ENCODE measurements around the gene ARHGAP15.

The ARHGAP15 gene

GRCh38 chr2:143698888-143699570 is 569.8 kb downstream of the ARHGAP15 start:
- Mint-ChIP-seq H3K9me3 (no peaks in the 10 kb centered on the region), H3K36me3 (ENCODE audit: low read depth) (no peaks in the 10 kb centered on the region), H3K4me1 (peaks cover 6% of the 10 kb centered on the region), H3K27me3 (ENCODE audit: low read depth, poor library complexity) (no peaks in the 10 kb centered on the region), H3K4me3 (no peak overlapping the region), H3K27ac (no peak overlapping the region)
- TF ChIP-seq, protein P1, sequence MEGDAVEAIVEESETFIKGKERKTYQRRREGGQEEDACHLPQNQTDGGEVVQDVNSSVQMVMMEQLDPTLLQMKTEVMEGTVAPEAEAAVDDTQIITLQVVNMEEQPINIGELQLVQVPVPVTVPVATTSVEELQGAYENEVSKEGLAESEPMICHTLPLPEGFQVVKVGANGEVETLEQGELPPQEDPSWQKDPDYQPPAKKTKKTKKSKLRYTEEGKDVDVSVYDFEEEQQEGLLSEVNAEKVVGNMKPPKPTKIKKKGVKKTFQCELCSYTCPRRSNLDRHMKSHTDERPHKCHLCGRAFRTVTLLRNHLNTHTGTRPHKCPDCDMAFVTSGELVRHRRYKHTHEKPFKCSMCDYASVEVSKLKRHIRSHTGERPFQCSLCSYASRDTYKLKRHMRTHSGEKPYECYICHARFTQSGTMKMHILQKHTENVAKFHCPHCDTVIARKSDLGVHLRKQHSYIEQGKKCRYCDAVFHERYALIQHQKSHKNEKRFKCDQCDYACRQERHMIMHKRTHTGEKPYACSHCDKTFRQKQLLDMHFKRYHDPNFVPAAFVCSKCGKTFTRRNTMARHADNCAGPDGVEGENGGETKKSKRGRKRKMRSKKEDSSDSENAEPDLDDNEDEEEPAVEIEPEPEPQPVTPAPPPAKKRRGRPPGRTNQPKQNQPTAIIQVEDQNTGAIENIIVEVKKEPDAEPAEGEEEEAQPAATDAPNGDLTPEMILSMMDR (IDR thresholded peaks at IDR 0.05) = no peak
- DNase-seq = no peak

DNA sequence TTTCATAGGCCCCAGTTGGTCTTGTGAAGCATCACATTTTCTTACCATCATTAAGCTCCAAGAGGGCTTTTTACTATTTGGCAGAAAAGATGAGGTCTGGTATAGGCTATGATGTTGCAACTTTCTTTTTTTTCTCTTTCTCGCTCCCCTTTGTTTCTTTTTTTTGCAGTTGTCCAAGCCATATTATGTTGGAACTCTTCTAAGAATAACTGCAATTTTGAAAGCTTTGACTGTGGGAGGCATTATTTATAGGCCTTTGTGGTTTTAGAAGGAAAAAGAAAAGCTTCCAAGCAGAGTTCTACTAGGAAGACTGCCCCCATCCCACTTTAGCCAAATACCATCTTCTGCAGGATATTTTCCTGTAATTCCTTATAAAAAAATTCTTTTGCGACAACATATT is 571.6 kb downstream of the ARHGAP15 start:
- TF ChIP-seq, protein P1 (IDR thresholded peaks at IDR 0.05) = no peak
- no peak overlapping the region for H3K4me3 Mint-ChIP-seq
- H3K27me3 Mint-ChIP-seq (ENCODE audit: low read depth, poor library complexity) = no peaks in the 10 kb centered on the region
- no peak for DNase-seq
- no peaks in the 10 kb centered on the region for H3K9me3 Mint-ChIP-seq
- peaks cover 17% of the 10 kb centered on the region for H3K4me1 Mint-ChIP-seq
- no peaks in the 10 kb centered on the region for H3K36me3 Mint-ChIP-seq (ENCODE audit: low read depth)
- no peak overlapping the region for H3K27ac Mint-ChIP-seq

DNA sequence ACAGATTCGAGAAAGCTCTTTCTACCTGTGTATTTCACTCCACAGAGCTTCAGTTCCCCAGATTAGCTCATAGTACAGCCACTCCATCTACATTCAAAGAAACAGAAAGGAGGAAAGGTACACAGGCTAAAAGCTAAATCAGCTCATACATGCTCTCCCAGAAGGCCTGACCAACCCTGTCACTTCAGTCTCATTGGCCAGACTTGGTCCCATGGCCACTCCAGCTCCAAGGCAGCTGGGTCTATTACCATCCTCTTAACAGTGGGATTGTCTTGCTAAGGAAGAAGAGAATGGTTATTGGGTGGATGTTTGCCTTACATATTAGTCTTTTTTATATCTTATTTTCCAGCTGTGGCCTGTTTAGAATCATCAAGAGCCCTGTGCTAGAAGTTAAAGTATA is 572.6 kb downstream of the ARHGAP15 start:
- Mint-ChIP-seq H3K9me3 (no peaks in the 10 kb centered on the region), H3K4me1 (peaks cover 17% of the 10 kb centered on the region), H3K27ac (no peak overlapping the region), H3K36me3 (ENCODE audit: low read depth) (no peaks in the 10 kb centered on the region), H3K27me3 (ENCODE audit: low read depth, poor library complexity) (no peaks in the 10 kb centered on the region), H3K4me3 (no peak overlapping the region)
- TF ChIP-seq, protein P1 (IDR thresholded peaks at IDR 0.05) = no peak
- no peak for DNase-seq

- no peaks in the 10 kb centered on the region for H3K27me3 Mint-ChIP-seq (ENCODE audit: low read depth, poor library complexity)
- H3K27ac Mint-ChIP-seq = no peak overlapping the region
- no peak for DNase-seq
- H3K4me1 Mint-ChIP-seq = peaks cover 17% of the 10 kb centered on the region
- TF ChIP-seq, protein P1 (IDR thresholded peaks at IDR 0.05) = no peak
- H3K4me3 Mint-ChIP-seq = no peak overlapping the region
- no peaks in the 10 kb centered on the region for H3K9me3 Mint-ChIP-seq
- no peaks in the 10 kb centered on the region for H3K36me3 Mint-ChIP-seq (ENCODE audit: low read depth)
Measured at GRCh38 chr2:143702931-143703330, 573.7 kb downstream of the ARHGAP15 start.

DNA sequence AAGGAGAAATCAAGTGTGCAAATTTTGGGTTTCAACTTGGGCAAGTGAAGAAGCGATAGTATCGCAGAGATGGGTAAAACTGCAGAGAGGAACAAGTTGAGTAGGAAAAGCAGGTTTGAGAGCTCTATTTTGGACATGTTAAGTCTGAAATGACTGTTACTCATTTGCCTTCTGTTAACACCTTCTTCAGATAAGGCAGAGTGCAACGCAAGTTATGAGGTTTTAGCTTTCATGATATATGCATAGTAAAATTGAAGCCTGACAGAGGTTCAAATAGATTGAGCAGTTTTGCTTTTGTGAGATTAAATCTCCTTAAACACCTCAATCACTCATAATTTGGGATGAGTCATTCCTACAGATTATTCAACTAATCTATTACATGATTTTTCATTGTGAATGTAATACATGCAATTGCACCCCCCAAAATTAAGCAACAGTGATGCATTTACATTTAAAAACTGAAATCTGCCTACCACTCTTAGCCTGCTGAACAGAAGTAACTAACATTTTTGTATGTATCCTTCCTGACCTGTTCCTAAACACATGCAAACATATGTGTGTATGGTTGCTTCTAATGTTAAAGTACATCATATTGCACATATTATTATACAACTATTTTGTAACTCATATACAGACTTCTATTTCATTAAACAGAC is 575.4 kb downstream of the ARHGAP15 start:
- H3K9me3 Mint-ChIP-seq = no peaks in the 10 kb centered on the region
- H3K27ac Mint-ChIP-seq = no peak overlapping the region
- peaks cover 17% of the 10 kb centered on the region for H3K4me1 Mint-ChIP-seq
- no peaks in the 10 kb centered on the region for H3K36me3 Mint-ChIP-seq (ENCODE audit: low read depth)
- DNase-seq = no peak
- TF ChIP-seq, protein P1 (IDR thresholded peaks at IDR 0.05) = no peak
- H3K4me3 Mint-ChIP-seq = no peak overlapping the region
- no peaks in the 10 kb centered on the region for H3K27me3 Mint-ChIP-seq (ENCODE audit: low read depth, poor library complexity)
